A673 (cell line): Measurements from ENCODE around the gene TNKS1BP1. TPM values are rescaled to one million over a fixed set of nuclear protein-coding genes. Genes with fewer than 3 reads are reported as not detected.

Experiments
- BruUV-seq: library from RNA; stranded (reverse); fragments of 400-500 nt; replicated peaks from 2 replicates; lab custom pipeline; 2021; lab: Mats Ljungman, UMichigan
- CTCF ChIA-PET: fragments of 300-600 bp; sonication (Branson Sonifier 250); formaldehyde crosslinking; loops from one replicate; lab custom pipeline; 2022; ENCODE audit warnings: antibody characterized with exemption; lab: Charles Lee
- POLR2A ChIA-PET: fragments of 300-600 bp; sonication (Branson Sonifier 250); formaldehyde crosslinking; loops from one replicate; lab custom pipeline; 2022; ENCODE audit warnings: antibody characterized with exemption; ENCODE audit not compliant: low non-redundant PET; lab: Charles Lee
- DNase-seq: peaks from one replicate; pipeline ENCODE4 v3.0.0-alpha.2; 2015; ENCODE audit warnings: low spot score
- H3K27ac ChIP-seq: fragments of 200-600 bp; sonication (generic); 2 replicates; pipeline ENCODE4 v1.5.1; 2016; ENCODE audit warnings: mixed run types, low read depth, mild to moderate bottlenecking, mixed read lengths, antibody characterized with exemption, low read length; ENCODE audit not compliant: poor library complexity, severe bottlenecking
- H3K27me3 ChIP-seq: fragments of 200-600 bp; sonication (generic); replicated peaks from 2 replicates; pipeline ENCODE4 v1.6.1; 2017; ENCODE audit warnings: mixed run types, low read depth, mild to moderate bottlenecking, mixed read lengths, antibody characterized with exemption, low read length; ENCODE audit not compliant: insufficient read depth, poor library complexity
- H3K36me3 ChIP-seq: fragments of 200-600 bp; sonication (generic); 2 replicates; pipeline ENCODE4 v1.6.1; 2016; ENCODE audit warnings: mixed run types, mild to moderate bottlenecking, mixed read lengths, antibody characterized with exemption, low read length; ENCODE audit not compliant: insufficient read depth, poor library complexity, severe bottlenecking
- H3K4me1 ChIP-seq: fragments of 200-600 bp; sonication (generic); 2 replicates; pipeline ENCODE4 v1.6.1; 2017; ENCODE audit warnings: mixed run types, mild to moderate bottlenecking, mixed read lengths, antibody characterized with exemption, low read length; ENCODE audit not compliant: insufficient read depth, poor library complexity, severe bottlenecking
- H3K4me3 ChIP-seq: fragments of 200-600 bp; sonication (generic); 2 replicates; pipeline ENCODE4 v1.5.1; 2016; ENCODE audit warnings: low read depth, mixed run types, mild to moderate bottlenecking, mixed read lengths, low read length; ENCODE audit not compliant: poor library complexity, severe bottlenecking
- H3K9me3 ChIP-seq: fragments of 200-600 bp; sonication (generic); 2 replicates; pipeline ENCODE4 v1.6.1; 2016; ENCODE audit warnings: mixed run types, low read depth, mild to moderate bottlenecking, mixed read lengths, antibody characterized with exemption, low read length; ENCODE audit not compliant: poor library complexity, severe bottlenecking
- CTCF ChIP-seq: fragments of 300-800, 200-600 bp; sonication (generic); conservative IDR thresholded peaks from 2 replicates; pipeline ENCODE4 v1.5.1; 2017; ENCODE audit warnings: low read depth, mild to moderate bottlenecking, antibody characterized with exemption, low read length, moderate library complexity, mixed read lengths
- EZH2 ChIP-seq: fragments of 200-600 bp; sonication (generic); IDR thresholded peaks from 2 replicates; pipeline ENCODE4 v1.6.1; 2017; ENCODE audit warnings: borderline replicate concordance, low read depth, mild to moderate bottlenecking, mixed read lengths, antibody characterized with exemption, low read length; ENCODE audit not compliant: poor library complexity, severe bottlenecking
- intact Hi-C: fragments of 100-400 bp; cut with micrococcal nuclease; formaldehyde crosslinking; loops from one replicate; pipeline ENCODE4 v1.10.0; 2022; ENCODE audit not compliant: unreplicated experiment
- total RNA-seq: library from RNA; stranded (reverse); gene quantifications from 2 replicates; pipeline ENCODE4 v1.2.3, GENCODE V29; 2021

TNKS1BP1 gene
- total RNA-seq, 1 experiment from 2014 or later: 80.4 TPM

- Histone ChIP-seq H3K9me3 (peaks cover 7% of the 10 kb centered on the region), H3K4me3 (no peak overlapping the region), H3K27me3 (no peaks in the 10 kb centered on the region), H3K4me1 (no peaks in the 10 kb centered on the region), H3K27ac (no peak overlapping the region), H3K36me3 (no peaks in the 10 kb centered on the region)
- no TSS peak for BruUV-seq
- TF ChIP-seq EZH2: no peak
- TF ChIP-seq CTCF: no peak
- CTCF ChIA-PET: no interaction called here
- intact Hi-C loops: no loop called here
- DNase-seq: no peak
- POLR2A ChIA-PET: no interaction called here
These were observed 61.4 kb downstream of the TNKS1BP1 start for GRCh38 chr11:57263351-57263750.

- Histone ChIP-seq H3K27me3 (no peaks in the 10 kb centered on the region), H3K9me3 (peaks cover 7% of the 10 kb centered on the region), H3K4me3 (no peak overlapping the region), H3K4me1 (no peaks in the 10 kb centered on the region), H3K27ac (no peak overlapping the region), H3K36me3 (no peaks in the 10 kb centered on the region)
- DNase-seq: no peak
- no peak for TF ChIP-seq CTCF
- no peak for TF ChIP-seq EZH2
- intact Hi-C loops: no loop called here
- ChIA-PET CTCF (no interaction called here), POLR2A (interaction anchor here (0.6 kb wide), 1 partner anchor 49 kb away, joined by 3 read pairs; no protein-coding TSS in a partner anchor)
- BruUV-seq: no TSS peak
These were observed 62.6 kb downstream of the TNKS1BP1 start for GRCh38 chr11:57262157-57262556.

DNA sequence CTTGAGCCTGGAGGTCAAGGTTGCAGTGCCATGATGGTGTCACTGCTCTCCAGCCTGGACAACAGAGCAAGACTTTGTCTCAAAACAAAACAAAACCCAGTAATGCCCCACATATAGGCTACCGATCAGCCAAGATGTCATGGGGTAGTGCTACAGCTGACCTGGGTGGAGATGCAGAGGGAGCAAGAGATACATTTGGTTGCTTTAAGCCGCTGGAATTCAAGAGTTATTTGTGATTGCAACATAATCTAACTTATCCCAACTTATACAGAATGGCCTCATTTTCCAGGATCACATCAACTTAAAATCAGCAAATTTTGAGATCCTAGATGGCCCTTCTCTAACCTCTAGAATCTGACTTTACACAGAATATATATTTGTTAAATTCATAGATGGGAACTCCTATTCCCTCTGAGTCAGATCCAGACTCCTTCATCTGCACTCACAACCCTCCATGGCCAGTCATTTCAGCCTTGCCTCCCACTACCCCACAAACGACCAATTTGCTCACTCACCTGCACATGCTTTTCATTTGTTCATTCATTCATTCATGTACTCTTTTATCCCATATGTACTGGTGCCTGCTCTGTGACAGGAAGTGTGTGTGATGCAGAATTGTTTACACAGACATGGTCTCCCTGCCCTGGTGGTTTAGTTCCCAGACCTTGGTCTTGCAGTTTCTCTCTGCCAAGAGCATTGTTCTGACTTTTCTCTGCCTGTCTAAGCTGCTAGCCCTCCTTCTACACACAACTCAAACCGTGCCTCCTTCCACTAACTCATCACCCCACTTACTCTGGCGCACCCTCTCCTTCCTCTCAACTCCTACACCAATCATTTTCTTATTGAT is 63.6 kb downstream of the TNKS1BP1 start:
- intact Hi-C loops: no loop called here
- CTCF ChIA-PET: no interaction called here
- H3K9me3 ChIP-seq: peaks cover 2% of the 10 kb centered on the region
- BruUV-seq: no TSS peak
- no peaks in the 10 kb centered on the region for H3K36me3 ChIP-seq
- no peak for TF ChIP-seq CTCF
- TF ChIP-seq EZH2: no peak
- no peak overlapping the region for H3K27ac ChIP-seq
- no peaks in the 10 kb centered on the region for H3K4me1 ChIP-seq
- H3K27me3 ChIP-seq: no peaks in the 10 kb centered on the region
- no peak for DNase-seq
- POLR2A ChIA-PET: no interaction called here
- H3K4me3 ChIP-seq: no peak overlapping the region
